Measurements from ENCODE around the gene KPNB1.

KPNB1 gene

DNA sequence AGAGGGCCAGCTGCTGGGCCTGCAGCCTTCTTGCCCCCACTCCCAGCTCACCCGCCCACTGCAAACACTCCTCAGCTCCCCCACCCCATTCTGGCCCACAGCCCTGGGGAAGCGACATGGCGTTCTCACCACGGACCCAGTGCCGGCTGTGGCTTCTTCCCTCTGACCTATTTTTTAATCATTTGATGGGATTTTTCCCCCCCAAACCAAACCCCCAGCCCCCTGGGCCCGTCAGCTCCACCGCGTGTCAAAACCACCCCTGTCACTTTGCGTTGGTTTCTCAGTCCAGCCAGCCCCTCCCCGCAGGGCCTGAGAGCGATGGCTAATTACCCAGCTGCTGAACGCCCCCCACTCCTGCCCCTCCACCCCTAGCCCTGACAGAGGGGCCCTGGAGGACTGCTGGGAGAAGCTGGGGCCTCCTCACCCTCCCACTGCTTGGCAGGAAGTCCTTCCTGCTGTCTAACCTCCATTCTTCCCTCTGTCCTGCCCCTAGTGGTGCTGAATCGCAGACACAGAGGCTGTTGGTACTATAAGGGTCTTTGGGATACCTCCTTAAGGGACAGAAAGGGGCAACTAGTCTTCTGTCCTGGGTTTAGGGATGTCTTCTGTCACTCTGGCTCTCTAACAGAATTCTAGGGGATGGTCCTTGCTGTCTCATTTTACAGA lies 75.9 kb downstream of the KPNB1 start:
- TF ChIP-seq, protein P1, sequence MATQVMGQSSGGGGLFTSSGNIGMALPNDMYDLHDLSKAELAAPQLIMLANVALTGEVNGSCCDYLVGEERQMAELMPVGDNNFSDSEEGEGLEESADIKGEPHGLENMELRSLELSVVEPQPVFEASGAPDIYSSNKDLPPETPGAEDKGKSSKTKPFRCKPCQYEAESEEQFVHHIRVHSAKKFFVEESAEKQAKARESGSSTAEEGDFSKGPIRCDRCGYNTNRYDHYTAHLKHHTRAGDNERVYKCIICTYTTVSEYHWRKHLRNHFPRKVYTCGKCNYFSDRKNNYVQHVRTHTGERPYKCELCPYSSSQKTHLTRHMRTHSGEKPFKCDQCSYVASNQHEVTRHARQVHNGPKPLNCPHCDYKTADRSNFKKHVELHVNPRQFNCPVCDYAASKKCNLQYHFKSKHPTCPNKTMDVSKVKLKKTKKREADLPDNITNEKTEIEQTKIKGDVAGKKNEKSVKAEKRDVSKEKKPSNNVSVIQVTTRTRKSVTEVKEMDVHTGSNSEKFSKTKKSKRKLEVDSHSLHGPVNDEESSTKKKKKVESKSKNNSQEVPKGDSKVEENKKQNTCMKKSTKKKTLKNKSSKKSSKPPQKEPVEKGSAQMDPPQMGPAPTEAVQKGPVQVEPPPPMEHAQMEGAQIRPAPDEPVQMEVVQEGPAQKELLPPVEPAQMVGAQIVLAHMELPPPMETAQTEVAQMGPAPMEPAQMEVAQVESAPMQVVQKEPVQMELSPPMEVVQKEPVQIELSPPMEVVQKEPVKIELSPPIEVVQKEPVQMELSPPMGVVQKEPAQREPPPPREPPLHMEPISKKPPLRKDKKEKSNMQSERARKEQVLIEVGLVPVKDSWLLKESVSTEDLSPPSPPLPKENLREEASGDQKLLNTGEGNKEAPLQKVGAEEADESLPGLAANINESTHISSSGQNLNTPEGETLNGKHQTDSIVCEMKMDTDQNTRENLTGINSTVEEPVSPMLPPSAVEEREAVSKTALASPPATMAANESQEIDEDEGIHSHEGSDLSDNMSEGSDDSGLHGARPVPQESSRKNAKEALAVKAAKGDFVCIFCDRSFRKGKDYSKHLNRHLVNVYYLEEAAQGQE (IDR thresholded peaks at IDR 0.05; ENCODE audit: low read depth) = peak; percentile 58; the same call in 1 of the 2 replicates
- no peak for TF ChIP-seq EP300 (IDR thresholded peaks at IDR 0.05; ENCODE audit: borderline replicate concordance)

DNA sequence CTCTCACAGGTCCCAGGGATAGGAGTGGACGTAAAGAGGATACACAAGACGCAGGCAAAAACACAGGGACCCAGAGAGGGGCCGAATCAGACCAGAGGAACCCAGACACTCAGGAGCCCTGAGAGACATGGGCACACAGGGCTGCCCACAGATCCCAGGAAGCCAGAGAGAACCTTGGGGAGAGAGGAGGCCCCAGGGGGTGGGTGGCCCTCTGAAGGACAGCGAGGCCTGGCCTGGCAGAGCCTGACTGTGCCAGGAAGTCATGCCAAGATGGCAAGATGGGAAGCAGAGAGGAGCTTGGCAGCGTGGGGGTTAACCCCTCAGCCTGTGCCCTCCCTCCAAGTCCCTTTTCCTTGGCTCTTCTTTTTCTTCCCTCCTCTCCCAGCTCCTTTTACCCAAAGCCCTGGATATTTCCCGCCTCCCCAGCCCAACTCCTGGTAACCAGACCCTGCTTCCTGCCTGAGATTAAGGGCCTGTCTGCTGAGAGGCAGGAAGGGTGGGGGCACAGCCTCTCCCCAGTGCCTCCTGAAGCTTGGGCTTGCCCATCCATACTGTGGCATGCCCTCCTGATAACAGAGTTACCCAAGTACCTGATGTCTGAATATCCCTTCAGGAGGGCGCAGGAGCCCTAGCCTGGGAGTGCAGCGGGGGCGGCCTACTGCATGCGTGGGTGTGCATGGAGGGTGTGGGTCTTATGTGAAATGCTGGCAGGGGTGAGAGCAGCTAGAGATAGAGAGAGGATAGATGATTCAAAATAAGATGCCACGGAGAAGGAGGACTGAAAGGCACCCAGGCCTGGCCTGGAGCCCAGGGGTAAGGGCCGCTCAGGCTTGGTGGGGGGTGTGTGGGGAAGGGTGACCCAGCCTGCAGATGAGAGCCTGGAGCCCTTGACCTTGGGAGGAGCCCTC lies 77.3 kb downstream of the KPNB1 start:
- TF ChIP-seq RAD21 (IDR thresholded peaks at IDR 0.05; ENCODE audit: low read depth) = no peak
- no peak for TF ChIP-seq CEBPB (IDR thresholded peaks at IDR 0.05)
- TF ChIP-seq, protein P1 (IDR thresholded peaks at IDR 0.05; ENCODE audit: low read depth) = no peak
- TF ChIP-seq TEAD4 (IDR thresholded peaks at IDR 0.05) = no peak

DNA sequence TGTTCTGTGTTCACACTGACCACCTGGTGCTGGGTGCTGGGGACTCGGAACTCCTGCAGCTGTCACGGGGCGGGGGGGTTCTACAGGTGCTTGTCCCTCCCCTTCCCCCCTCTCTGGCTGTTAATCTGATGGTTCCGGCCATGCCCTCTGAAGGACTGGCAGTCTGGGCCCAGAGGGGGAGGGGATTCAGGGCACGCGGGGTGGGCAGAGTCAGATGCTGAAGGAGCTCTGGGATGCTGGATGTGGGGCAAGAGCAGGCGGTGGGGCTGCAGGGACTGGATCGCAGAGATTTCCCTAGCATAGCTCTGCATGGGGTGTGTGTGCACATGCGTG lies 78.0 kb downstream of the KPNB1 start:
- TF ChIP-seq, protein P2, sequence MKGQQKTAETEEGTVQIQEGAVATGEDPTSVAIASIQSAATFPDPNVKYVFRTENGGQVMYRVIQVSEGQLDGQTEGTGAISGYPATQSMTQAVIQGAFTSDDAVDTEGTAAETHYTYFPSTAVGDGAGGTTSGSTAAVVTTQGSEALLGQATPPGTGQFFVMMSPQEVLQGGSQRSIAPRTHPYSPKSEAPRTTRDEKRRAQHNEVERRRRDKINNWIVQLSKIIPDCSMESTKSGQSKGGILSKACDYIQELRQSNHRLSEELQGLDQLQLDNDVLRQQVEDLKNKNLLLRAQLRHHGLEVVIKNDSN (IDR thresholded peaks at IDR 0.05) = no peak
- TF ChIP-seq TAF1 (IDR thresholded peaks at IDR 0.05; ENCODE audit: low read depth) = no peak
- TF ChIP-seq, protein P3, sequence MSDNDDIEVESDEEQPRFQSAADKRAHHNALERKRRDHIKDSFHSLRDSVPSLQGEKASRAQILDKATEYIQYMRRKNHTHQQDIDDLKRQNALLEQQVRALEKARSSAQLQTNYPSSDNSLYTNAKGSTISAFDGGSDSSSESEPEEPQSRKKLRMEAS (IDR thresholded peaks at IDR 0.05) = no peak

DNA sequence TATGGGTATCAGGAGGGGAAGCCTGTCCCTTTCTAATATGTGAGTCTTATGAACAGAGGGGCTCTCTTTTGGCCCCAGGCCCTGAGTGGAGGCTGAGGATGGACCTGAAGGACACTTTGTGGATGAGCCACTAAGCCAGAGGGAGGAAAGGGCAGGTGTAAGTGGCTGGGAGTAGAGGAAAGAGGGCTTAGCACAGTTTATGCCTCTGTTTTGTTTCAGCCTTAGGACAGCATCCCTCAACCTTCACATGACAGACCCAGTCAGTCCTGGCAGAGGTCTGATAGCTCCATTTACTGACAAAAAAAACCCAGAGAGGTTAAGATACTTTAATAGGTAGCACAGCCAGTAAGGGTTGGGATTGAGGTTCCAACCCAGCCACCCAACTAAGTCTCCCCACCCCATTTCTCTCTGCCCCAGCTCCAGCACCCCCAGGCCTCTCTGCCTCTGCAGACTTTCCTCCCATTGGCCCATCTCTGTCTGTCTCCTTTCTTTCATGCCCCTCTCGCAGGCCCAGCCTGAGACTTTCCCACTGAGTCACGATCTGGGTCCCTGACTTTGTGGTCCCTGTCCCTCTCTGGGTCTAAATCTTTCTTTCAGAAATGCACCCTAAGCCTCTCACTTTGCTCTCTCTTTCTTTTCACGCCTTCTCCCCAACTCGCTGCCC lies 78.6 kb downstream of the KPNB1 start:
- TF ChIP-seq TAF1 (IDR thresholded peaks at IDR 0.05; ENCODE audit: low read depth) (no peak), NFIC (IDR thresholded peaks at IDR 0.05) (no peak), TEAD4 (IDR thresholded peaks at IDR 0.05) (no peak), FOXM1 (IDR thresholded peaks at IDR 0.05; ENCODE audit: borderline replicate concordance, low read depth) (no peak), YY1 (IDR thresholded peaks at IDR 0.05; ENCODE audit: low read depth) (no peak), EP300 (IDR thresholded peaks at IDR 0.05; ENCODE audit: borderline replicate concordance) (no peak), CEBPB (IDR thresholded peaks at IDR 0.05) (no peak), EGR1 (IDR thresholded peaks at IDR 0.05) (no peak)
- TF ChIP-seq, protein P1 (IDR thresholded peaks at IDR 0.05; ENCODE audit: low read depth) = no peak
- TF ChIP-seq, protein P3 (IDR thresholded peaks at IDR 0.05) = no peak

DNA sequence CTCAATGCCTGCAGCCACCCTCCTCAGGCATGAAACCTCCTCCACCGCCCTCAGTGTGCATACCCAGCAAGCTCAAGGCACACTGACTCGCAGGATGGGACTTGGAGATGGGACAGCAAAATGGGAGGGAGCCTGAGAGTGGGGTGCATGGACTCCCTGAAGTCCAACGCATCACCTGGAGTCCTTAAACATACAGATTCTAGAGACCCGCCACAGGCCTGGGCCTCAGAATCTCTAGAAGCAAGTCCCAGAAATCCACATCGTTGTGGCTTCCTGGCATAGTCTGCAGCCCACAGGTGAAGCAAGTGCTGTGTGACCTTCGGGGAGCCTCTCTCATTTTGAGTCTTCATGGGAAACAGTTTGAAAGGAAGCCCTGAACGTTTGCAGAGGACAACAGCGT lies 79.8 kb downstream of the KPNB1 start:
- TF ChIP-seq NFIC (IDR thresholded peaks at IDR 0.05) (no peak), RAD21 (IDR thresholded peaks at IDR 0.05; ENCODE audit: low read depth) (no peak), TEAD4 (IDR thresholded peaks at IDR 0.05) (no peak), EP300 (IDR thresholded peaks at IDR 0.05; ENCODE audit: borderline replicate concordance) (no peak), YY1 (IDR thresholded peaks at IDR 0.05; ENCODE audit: low read depth) (no peak), TCF12 (IDR thresholded peaks at IDR 0.05; ENCODE audit: low read depth) (no peak), CREB1 (IDR thresholded peaks at IDR 0.05; ENCODE audit: low read depth) (no peak), FOXM1 (IDR thresholded peaks at IDR 0.05; ENCODE audit: borderline replicate concordance, low read depth) (no peak), ZBTB7A (IDR thresholded peaks at IDR 0.05; ENCODE audit: low read depth) (no peak), EGR1 (IDR thresholded peaks at IDR 0.05) (no peak), TAF1 (IDR thresholded peaks at IDR 0.05; ENCODE audit: low read depth) (no peak), CEBPB (IDR thresholded peaks at IDR 0.05) (no peak)
- TF ChIP-seq, protein P2 (IDR thresholded peaks at IDR 0.05) = no peak
- TF ChIP-seq, protein P3 (IDR thresholded peaks at IDR 0.05) = no peak
- TF ChIP-seq, protein P1 (IDR thresholded peaks at IDR 0.05; ENCODE audit: low read depth) = no peak

Measured in Ishikawa (cell line).